HG03095 (cell line): ENCODE data around the gene P2RY1.
A peak's percentile ranks its signal among the peaks of the same experiment; 100 is the strongest.

ENCODE experiments used
- ATAC-seq: cut with Tn5 transposase; IDR thresholded peaks from one replicate; pipeline ENCODE4 v1.9.1; 2021; ENCODE audit warnings: moderate library complexity; ENCODE audit not compliant: unreplicated experiment

Gene P2RY1

GRCh38 chr3:152834776-152835600 is at the start of gene P2RY1:
TSS of gene P2RY1 (plus strand) at chr3:152835131. CDS start at chr3:152835783, 652 bp downstream.
- ATAC-seq: peak; percentile 70

DNA sequence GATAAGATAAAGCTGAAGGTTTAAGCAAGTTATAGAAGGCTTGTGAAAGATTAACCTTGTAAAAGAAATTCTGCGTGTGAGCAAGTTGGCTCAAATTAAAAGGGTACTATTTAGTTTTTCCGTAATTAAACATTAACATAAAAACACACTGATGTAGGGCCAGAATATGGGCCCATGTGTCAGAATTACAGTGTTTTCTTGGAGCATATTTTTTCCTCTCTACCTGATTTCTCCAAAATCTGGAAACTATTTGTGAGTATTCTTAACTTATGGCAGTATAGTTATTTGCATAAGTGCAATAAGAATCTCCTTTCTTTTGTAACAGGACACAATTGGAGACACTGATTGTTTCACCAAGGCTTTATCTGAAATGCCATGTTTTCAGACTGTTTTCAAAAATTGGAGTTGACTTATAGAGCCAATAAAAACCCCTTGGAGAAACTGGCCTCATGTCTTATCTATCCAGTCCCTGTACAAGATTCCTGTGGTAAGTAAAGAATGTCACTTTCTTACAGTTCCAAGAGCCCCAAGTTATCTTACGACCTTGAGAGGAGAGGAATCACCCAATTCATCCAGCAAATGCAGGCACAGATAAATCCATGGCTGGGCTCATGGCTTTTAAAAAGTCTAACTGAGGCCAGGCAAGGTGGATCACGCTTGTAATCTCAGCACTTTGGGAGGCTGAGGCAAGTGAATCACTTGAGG is 47.8 kb upstream of the P2RY1 start:
- no peak for ATAC-seq

DNA sequence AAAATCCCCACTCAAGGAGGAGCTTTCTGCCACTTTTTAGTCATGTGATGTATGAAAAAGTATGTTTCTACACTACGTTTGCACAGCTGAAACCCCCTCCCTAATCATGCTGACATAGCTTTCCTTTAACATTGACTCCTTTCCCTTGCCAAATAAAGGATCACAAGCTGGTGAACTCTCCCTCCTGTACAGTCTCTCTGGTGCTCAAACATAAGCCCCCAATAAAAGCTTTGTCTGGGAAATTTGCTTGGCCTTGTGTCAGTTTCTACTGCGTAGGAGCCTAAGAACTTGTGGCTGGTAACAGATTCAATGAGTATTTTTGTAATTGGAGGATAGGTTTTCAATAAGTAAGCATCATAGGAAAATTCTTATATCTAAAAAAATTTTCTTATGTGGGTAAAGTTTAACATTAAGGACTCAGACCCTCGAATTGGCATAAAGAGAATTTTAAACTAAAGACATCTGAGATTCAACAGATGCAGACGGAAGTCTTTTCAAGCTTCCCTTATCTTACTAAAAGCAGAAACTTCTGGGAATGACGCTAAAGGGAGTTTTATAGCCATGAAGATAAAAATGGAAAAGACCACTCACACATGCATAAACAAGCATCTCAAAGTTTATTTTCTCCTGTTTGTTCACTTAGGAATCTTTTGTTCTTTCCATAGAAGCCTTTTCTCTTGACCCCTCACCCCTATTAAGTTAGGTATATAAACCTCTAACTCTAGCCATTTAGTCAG is 44.1 kb upstream of the P2RY1 start:
- ATAC-seq: no peak

- ATAC-seq: no peak
Observed at GRCh38 chr3:152793969-152794368, 41.0 kb upstream of the P2RY1 start.

DNA sequence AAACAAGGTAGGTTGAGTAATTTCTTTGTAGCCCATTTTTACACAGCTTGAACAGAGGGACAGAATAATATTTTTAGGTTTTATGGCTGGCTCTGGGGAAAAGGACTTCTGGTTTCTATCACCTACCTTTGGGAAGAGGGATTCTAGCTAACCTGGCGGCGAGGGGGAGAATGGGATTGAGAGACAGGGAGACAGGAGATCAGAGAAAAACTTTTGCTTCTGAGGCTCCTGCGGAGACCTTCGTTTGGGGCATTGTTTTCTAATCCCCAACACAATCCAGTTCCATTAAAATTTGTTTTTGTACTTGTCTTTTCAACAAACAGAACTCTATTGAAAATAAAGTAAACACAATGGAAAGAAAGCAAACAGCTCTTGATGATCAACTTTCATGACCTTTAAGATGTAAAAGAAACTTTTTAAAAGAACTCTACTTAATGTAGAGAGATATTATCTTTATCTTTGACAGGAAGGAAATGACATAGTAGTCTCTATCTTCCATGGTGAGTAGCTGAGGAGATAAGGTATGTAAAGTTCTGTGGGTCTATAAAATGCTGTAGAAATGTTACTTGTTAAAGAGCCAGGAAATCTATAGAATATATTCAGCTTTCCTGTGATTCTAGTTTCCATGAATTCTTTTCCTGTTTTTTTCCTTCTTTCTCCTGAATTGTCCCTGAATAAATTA is 37.0 kb upstream of the P2RY1 start:
- no peak for ATAC-seq

- no peak for ATAC-seq
Observed at GRCh38 chr3:152811974-152812760, 22.8 kb upstream of the P2RY1 start.

GRCh38 chr3:152817400-152817799 is 17.5 kb upstream of the P2RY1 start:
- ATAC-seq: no peak

- ATAC-seq: no peak
Observed at GRCh38 chr3:152818027-152818426, 16.9 kb upstream of the P2RY1 start.

DNA sequence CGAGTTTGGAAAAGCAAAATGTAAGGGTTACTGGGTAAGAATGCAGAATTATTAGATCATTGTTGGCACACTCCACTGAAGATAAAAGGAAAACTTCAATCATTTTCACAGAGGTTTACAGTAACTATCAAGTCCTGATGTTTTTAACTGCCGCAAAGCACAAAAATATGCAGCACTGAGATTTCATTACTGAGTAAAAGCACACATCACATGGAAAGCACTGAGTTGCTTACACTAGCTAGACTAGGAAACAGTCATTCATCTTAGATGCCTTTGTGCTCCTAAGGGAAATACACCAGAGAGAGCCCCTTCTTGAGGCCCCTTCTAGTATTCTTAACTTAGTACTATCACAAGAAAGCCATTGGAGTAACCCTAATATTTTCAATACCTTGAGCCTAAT is 11.8 kb upstream of the P2RY1 start:
- ATAC-seq: no peak

- ATAC-seq: no peak
Observed at GRCh38 chr3:152823781-152824180, 11.2 kb upstream of the P2RY1 start.

DNA sequence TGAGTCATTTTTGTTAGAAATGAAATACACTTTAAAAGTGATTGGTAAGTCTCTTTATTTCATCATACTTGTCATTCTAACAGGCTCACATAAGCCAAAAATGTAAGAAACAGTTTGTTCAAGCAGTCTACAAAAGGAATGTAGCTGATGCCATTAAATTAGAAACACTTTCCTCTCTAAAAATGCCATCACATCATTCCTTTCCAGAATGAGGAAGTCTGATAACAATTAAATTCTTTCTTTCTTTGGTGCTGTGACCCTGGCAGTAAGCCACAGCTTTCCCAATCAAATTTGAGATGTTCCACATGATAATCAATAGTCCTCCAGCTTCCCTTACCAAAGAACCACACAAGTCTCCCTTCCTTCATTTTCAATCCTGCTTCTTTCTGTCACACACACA is 9.4 kb upstream of the P2RY1 start:
- ATAC-seq: no peak

DNA sequence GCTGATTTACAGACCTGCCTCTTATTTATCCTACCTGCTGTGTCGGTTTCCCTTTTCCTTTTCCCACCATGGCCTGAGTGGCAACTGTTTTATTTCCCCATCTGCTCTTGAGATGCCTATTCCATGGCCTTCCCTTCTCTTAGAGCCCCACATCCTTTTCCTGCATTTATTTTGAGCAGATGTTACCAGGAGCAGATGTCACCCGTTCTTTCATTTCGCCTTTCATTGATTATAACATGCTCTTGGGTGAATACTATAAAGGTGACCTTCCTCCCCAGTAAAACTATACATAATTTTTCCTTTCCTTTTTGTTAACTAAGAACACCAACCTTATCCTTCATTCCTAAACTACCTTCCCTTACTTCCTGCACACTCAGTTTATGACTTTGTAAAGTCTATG is 8.5 kb upstream of the P2RY1 start:
- ATAC-seq: no peak

DNA sequence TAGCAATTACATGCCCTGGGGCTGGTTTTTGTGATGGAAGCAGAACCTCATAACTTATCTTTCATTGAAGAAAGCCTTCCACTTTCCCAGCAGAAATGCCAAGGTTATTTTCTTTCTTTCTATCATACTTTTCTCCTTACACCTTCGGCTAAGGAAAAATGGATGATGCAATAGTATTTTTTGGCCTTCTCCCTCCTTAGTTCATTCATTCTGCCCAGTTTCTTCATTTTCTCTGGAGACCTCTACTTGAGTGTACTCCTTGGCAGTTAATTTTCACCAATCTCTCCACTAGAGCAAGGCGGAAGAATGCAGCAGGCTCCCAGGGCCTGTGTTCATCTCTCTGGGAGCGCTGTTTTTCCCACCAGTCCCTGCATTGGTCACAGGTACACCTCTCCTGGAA is 7.6 kb upstream of the P2RY1 start:
- no peak for ATAC-seq

DNA sequence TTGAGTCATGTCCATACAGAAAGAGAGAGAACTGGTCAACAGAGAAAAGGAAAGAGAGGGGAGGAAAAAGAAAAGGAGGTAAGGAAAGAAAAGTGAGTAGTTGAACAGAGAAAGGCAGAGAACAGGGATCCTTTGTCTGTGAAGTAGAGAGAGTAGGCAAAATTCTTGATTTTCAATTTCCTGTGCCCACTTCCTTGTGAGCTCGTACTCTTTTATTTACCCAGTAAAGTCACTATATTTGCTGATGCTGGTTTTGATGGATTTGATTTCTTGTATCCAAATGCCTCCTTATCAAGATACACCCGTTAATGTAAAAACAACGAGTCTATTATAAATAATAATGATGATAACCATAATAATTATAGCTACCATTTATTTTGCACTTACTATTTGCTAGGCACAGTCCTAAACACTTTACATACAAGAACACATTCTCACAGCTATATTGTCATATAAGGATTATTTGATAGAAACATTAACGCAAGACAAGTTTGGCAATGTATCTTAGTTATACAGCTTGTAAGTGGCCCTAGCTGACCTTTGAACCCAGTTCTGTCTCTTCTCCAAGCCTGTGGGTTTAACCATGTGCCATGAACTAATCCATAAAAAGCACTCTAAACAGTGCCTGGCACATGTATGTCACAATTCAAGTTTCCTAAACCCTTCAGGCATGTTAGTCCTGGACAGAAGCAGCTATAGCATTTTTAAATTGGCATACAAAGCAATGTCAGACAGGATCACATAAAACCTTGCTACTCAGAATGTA is 6.7 kb upstream of the P2RY1 start:
- ATAC-seq: no peak

GRCh38 chr3:152830245-152830644 is 4.7 kb upstream of the P2RY1 start:
- no peak for ATAC-seq

- ATAC-seq: no peak
Observed at GRCh38 chr3:152832046-152832445, 2.9 kb upstream of the P2RY1 start.

GRCh38 chr3:152833089-152833488 is 1.8 kb upstream of the P2RY1 start:
- no peak for ATAC-seq

DNA sequence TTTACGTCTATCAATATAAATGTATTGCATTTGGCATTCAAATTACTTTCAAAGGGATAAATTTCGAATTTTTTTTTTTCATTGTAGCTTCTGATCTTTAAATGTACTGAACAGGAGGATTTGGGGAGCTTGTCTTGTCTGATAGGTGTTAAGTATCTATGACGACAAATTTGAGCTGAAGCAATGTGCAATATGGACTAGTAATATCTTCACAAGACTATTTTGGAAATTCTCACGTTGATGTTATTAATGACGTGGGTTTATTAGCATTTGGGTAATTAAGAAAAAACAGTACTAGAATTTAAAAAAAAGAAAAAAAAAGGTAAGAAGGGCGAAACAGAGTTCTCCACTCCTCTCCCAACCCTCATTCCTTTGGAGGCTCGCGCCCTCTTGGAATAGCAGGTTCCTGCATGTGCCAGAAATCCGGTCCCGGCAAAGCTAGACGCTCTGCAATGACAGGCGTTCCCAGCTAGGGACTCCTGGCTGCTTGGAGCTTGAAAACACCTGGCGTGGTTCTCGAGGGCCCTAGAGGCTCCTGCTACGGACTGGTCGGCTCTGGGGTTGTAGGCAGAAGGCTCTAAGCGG is 648 bp upstream of the P2RY1 start:
- no peak for ATAC-seq

- no peak for ATAC-seq
Observed at GRCh38 chr3:152835601-152836102, 721 bp downstream of the P2RY1 start.
